Activated gamma-delta T cell (primary cell): ENCODE measurements around the gene TIMM21.

Experiments used
- DNase-seq: peaks from one replicate; lab custom pipeline; 2025; lab: John Stamatoyannopoulos, UW

TIMM21 gene

GRCh38 chr18:74191577-74191976 is 43.3 kb downstream of the TIMM21 start:
- no peak for DNase-seq

DNA sequence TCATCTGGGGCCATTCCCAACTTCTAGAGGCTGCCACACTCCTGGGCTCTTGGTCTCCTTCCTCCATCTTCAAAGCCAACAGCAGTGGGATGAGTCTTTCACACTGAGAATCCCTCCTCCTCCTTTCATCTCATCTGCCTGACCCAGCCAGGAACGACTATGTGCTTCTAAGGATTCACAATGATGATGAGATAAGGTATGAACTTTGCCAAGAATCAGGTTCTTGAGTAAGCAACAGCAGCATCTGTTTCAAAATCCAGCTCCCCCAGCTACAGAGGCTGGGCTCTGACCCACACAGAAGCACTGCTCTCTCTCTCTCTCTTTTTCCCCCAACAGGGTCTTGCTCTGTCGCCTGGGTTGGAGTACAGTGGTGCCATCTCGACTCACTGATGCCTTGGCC is 46.4 kb downstream of the TIMM21 start:
- no peak for DNase-seq

DNA sequence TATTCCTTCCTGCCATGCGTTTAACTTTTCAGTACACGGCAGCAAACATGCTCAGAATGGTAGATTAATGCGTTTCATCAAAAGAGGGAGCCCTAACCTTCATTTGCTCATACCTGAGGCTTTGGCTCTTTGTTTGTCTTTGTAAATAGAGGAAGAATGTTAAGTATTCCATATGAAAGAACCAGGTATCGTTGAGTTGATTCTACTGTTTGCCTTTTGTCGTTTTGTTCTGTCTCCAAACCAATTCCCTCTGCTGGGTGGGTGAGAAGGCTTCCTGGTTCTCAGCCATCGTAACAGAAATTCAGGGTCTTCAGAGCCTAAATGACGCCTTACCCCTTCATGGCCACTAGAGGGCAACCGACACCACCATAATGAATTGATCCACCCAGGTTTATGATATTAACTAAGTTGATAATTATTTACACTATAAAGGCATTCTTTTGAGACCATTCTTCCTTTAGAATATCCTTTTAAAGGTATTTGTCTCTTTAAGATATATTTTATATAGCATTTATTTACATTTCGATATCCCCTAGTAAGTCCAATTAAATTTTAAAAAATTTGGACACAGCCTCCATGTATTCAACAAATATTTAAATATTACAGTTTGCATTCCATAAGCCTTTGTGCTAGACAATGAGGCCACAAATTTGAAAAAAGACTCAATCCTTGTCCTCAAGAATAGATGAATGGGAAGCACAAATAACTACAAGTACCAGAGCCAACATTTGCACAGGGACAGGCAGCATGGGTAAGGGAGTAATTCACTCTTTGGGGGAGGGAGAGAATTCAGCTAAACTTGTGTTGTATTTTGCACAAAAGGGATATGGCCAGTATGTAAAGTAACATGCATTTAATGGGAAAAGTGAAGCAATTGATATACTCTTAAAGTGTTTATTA is 48.1 kb downstream of the TIMM21 start:
- DNase-seq = no peak

- DNase-seq = no peak
These were observed 49.5 kb downstream of the TIMM21 start for GRCh38 chr18:74197705-74198341.

DNA sequence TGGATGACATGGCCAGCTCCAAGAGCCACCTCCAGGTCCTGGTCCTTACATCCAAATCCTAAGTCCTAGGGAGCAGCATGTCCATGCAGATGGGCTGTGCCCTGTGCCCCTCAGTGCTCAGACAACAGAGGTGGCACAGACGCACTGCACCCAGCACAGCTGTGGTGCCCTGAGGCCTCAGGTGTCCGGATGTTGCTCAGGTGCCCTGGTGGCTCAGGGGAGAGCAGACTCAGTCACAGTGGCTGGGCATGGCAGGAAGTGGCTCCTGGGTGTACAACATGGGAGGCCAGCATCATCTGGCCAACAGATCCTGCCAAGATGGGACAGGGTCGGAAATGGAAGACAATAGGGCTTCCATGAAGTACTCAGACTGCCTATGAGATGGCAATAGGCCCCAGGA is 50.1 kb downstream of the TIMM21 start:
- no peak for DNase-seq

DNA sequence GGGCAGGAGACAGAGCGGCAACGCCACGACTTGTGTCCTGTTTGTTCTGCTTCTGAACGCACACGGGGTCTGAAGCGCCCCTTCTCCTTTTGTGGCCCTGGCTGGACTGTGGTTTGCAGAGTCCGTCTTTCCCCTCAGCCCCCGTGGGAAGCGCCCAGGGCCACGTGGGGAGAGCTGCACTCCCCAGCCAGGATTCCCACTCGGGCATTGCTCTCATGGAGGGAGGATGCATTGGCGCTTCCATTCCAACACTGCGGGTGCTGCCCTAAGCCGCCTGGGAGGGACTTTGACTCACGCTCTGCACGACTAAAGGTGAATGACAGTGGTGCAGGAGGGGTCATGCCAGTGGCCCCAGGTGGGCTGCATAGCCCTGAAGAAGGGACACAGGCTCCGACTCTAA is 52.5 kb downstream of the TIMM21 start:
- no peak for DNase-seq

GRCh38 chr18:74203811-74204210 is 55.5 kb downstream of the TIMM21 start:
- DNase-seq = no peak

GRCh38 chr18:74204526-74205152 is 56.3 kb downstream of the TIMM21 start:
- no peak for DNase-seq
